NCI-H345 treated with DMSO at 0.1 percent for 48 hours (cell line): ENCODE results near the gene NSUN6.
"Not testable (repeated sequence)": the region's sequence is repeated elsewhere in the genome, so short reads cannot be mapped to it uniquely, and the experiment has no call there.

Experiments
- DNase-seq: peaks from one replicate; lab custom pipeline; 2025; ENCODE audit not compliant: unreplicated experiment; lab: John Stamatoyannopoulos, UW

NSUN6 gene

GRCh38 chr10:18659819-18660535, 8.6 kb upstream of the NSUN6 start:
- DNase-seq, result peak; percentile 7

GRCh38 chr10:18659125-18659818, 7.9 kb upstream of the NSUN6 start, which contains the start of gene ARL5B:
Gene ARL5B (plus strand): TSS chr10:18659431. CDS start chr10:18659638, 207 bp downstream.
- DNase-seq, result peak; percentile 68

GRCh38 chr10:18658271-18659124, 7.1 kb upstream of the NSUN6 start:
- no peak for DNase-seq

- no peak for DNase-seq
Measured at GRCh38 chr10:18656724-18657123, 5.3 kb upstream of the NSUN6 start.

- no peak for DNase-seq
Measured at GRCh38 chr10:18653112-18653511, 1.7 kb upstream of the NSUN6 start.

- no peak for DNase-seq
Measured at GRCh38 chr10:18650404-18650997, 886 bp downstream of the NSUN6 start.

- no peak for DNase-seq
Measured at GRCh38 chr10:18649364-18649959, 1.9 kb downstream of the NSUN6 start.

GRCh38 chr10:18647945-18648344, 3.4 kb downstream of the NSUN6 start:
- DNase-seq, result no peak

GRCh38 chr10:18647151-18647550, 4.2 kb downstream of the NSUN6 start:
- no peak for DNase-seq

- not testable (repeated sequence) for DNase-seq
Measured at GRCh38 chr10:18639719-18640118, 11.7 kb downstream of the NSUN6 start.

- not testable (repeated sequence) for DNase-seq
Measured at GRCh38 chr10:18637400-18637799, 14.0 kb downstream of the NSUN6 start.

- DNase-seq, result no peak
Measured at GRCh38 chr10:18635995-18636394, 15.4 kb downstream of the NSUN6 start.

GRCh38 chr10:18632500-18632899, 18.9 kb downstream of the NSUN6 start:
- DNase-seq, result not testable (repeated sequence)

GRCh38 chr10:18627452-18628018, 23.9 kb downstream of the NSUN6 start:
- not testable (repeated sequence) for DNase-seq

- DNase-seq, result no peak
Measured at GRCh38 chr10:18625886-18626285, 25.5 kb downstream of the NSUN6 start.

GRCh38 chr10:18623671-18624070, 27.7 kb downstream of the NSUN6 start:
- DNase-seq, result not testable (repeated sequence)

GRCh38 chr10:18620856-18621255, 30.5 kb downstream of the NSUN6 start:
- no peak for DNase-seq

GRCh38 chr10:18619016-18619415, 32.4 kb downstream of the NSUN6 start:
- peak; percentile 24 for DNase-seq

- DNase-seq, result no peak
Measured at GRCh38 chr10:18616337-18616736, 35.0 kb downstream of the NSUN6 start.

GRCh38 chr10:18615618-18616017, 35.8 kb downstream of the NSUN6 start:
- no peak for DNase-seq
